HepG2 (cell line): ENCODE measurements around the gene CCT7. TPM values are rescaled to one million over a fixed set of nuclear protein-coding genes. Genes with fewer than 3 reads are reported as not detected.

Source experiments
- CC2D1A ChIP-seq: sonication (generic); formaldehyde crosslinking; IDR thresholded peaks from 2 replicates; pipeline ENCODE4 v1.8.1; 2023; ENCODE audit warnings: mild to moderate bottlenecking, missing genetic modification reagents
- GFI1 ChIP-seq: sonication (generic); formaldehyde crosslinking; IDR thresholded peaks from 2 replicates; pipeline ENCODE4 v1.5.0; 2020; ENCODE audit warnings: missing genetic modification reagents, mild to moderate bottlenecking, borderline replicate concordance
- GLI4 ChIP-seq: sonication (generic); formaldehyde crosslinking; IDR thresholded peaks from 2 replicates; pipeline ENCODE4 v1.5.1; 2020; ENCODE audit warnings: missing genetic modification reagents, mild to moderate bottlenecking, moderate library complexity, borderline replicate concordance
- KMT2A ChIP-seq: sonication (generic); formaldehyde crosslinking; IDR thresholded peaks from 2 replicates; pipeline ENCODE4 v1.4.0; 2020; ENCODE audit warnings: missing genetic modification reagents
- MTF1 ChIP-seq: sonication (generic); formaldehyde crosslinking; IDR thresholded peaks from 2 replicates; pipeline ENCODE4 v1.5.0; 2020; ENCODE audit warnings: missing genetic modification reagents
- MXI1 ChIP-seq: IDR thresholded peaks from 3 replicates; pipeline ENCODE4 v1.6.1; 2012; ENCODE audit warnings: low read depth, low read length, inconsistent platforms, borderline replicate concordance
- NFIB ChIP-seq: sonication (generic); formaldehyde crosslinking; IDR thresholded peaks from 2 replicates; pipeline ENCODE4 v1.9.0; 2021; ENCODE audit warnings: missing genetic modification reagents, mild to moderate bottlenecking, borderline replicate concordance
- NR2F2 ChIP-seq: IDR thresholded peaks from 2 replicates; pipeline ENCODE4 v1.6.1; 2012; ENCODE audit warnings: low read depth, inconsistent platforms, borderline replicate concordance
- NR2F6 ChIP-seq, 2 experiments: IDR thresholded peaks; 2 replicates each; pipeline ENCODE4 v1.6.1; 2016; ENCODE audit warnings: antibody characterized with exemption in 1 of 2, mild to moderate bottlenecking in 1 of 2
- SETDB1 ChIP-seq: sonication (generic); formaldehyde crosslinking; IDR thresholded peaks from 2 replicates; pipeline ENCODE4 v1.5.1; 2020; ENCODE audit warnings: missing genetic modification reagents, mild to moderate bottlenecking, borderline replicate concordance
- SIN3B ChIP-seq: fragments of 150-350 bp; IDR thresholded peaks from 2 replicates; pipeline ENCODE4 v1.6.1; 2014; ENCODE audit warnings: low read length
- TAF15 ChIP-seq: fragments of 200-400 bp; formaldehyde crosslinking; IDR thresholded peaks from one replicate; pipeline ENCODE4 v1.6.1; 2018; ENCODE audit warnings: mild to moderate bottlenecking, low read depth, low read length; ENCODE audit not compliant: poor library complexity, severe bottlenecking
- TFDP2 ChIP-seq: sonication (generic); formaldehyde crosslinking; IDR thresholded peaks from 2 replicates; pipeline ENCODE4 v1.4.0; 2020; ENCODE audit warnings: missing genetic modification reagents
- TRIM24 ChIP-seq: sonication (generic); formaldehyde crosslinking; IDR thresholded peaks from 2 replicates; pipeline ENCODE4 v1.8.0; 2022; ENCODE audit warnings: mild to moderate bottlenecking, missing genetic modification reagents
- ZBTB2 ChIP-seq: sonication (generic); formaldehyde crosslinking; IDR thresholded peaks from 2 replicates; pipeline ENCODE4 v1.8.0; 2022; ENCODE audit warnings: low read depth, missing genetic modification reagents
- ZFP82 ChIP-seq: sonication (generic); formaldehyde crosslinking; IDR thresholded peaks from 2 replicates; pipeline ENCODE4 v1.5.1; 2020; ENCODE audit warnings: mild to moderate bottlenecking, missing genetic modification reagents, borderline replicate concordance
- ZIK1 ChIP-seq: sonication (generic); formaldehyde crosslinking; IDR thresholded peaks from 2 replicates; pipeline ENCODE4 v1.5.0; 2020; ENCODE audit warnings: mild to moderate bottlenecking, low read depth, missing genetic modification reagents, borderline replicate concordance
- ZNF160 ChIP-seq: sonication (generic); formaldehyde crosslinking; IDR thresholded peaks from 2 replicates; pipeline ENCODE4 v1.8.0; 2022; ENCODE audit warnings: mild to moderate bottlenecking, inconsistent platforms, missing genetic modification reagents
- ZNF180 ChIP-seq: sonication (generic); formaldehyde crosslinking; IDR thresholded peaks from 2 replicates; pipeline ENCODE4 v1.4.0; 2020; ENCODE audit warnings: low read depth, missing genetic modification reagents, borderline replicate concordance
- ZNF589 ChIP-seq: sonication (generic); formaldehyde crosslinking; conservative IDR thresholded peaks from 2 replicates; pipeline ENCODE4 v1.8.0; 2022; ENCODE audit warnings: mild to moderate bottlenecking, moderate library complexity, missing genetic modification reagents
- ZNF598 ChIP-seq: sonication (generic); formaldehyde crosslinking; IDR thresholded peaks from 2 replicates; pipeline ENCODE4 v1.5.1; 2020; ENCODE audit warnings: mild to moderate bottlenecking, missing genetic modification reagents, borderline replicate concordance
- ZNF678 ChIP-seq: sonication (generic); formaldehyde crosslinking; IDR thresholded peaks from 2 replicates; pipeline ENCODE4 v1.4.0; 2020; ENCODE audit warnings: mild to moderate bottlenecking, missing genetic modification reagents
- ZNF713 ChIP-seq: sonication (generic); formaldehyde crosslinking; IDR thresholded peaks from 2 replicates; pipeline ENCODE4 v1.4.0; 2020; ENCODE audit warnings: mild to moderate bottlenecking, missing genetic modification reagents
- ZNF724P ChIP-seq: sonication (generic); formaldehyde crosslinking; IDR thresholded peaks from 2 replicates; pipeline ENCODE4 v1.8.0; 2022; ENCODE audit warnings: missing genetic modification reagents, borderline replicate concordance
- ZNF746 ChIP-seq: sonication (generic); formaldehyde crosslinking; IDR thresholded peaks from 2 replicates; pipeline ENCODE4 v1.8.0; 2022; ENCODE audit warnings: mild to moderate bottlenecking, missing genetic modification reagents
- ZNF75D ChIP-seq: sonication (generic); formaldehyde crosslinking; IDR thresholded peaks from 2 replicates; pipeline ENCODE4 v1.8.1; 2023; ENCODE audit warnings: missing genetic modification reagents, mild to moderate bottlenecking, borderline replicate concordance
- ZNF879 ChIP-seq: sonication (generic); formaldehyde crosslinking; IDR thresholded peaks from 2 replicates; pipeline ENCODE4 v1.8.1; 2023; ENCODE audit warnings: missing genetic modification reagents
- polyA plus RNA-seq, 8 experiments: library from polyadenylated mRNA; depleted of rRNA in 3 of 8; stranded (reverse) in 7 of 8; unstranded in 1 of 8; fragments of >200 nt; fragmentation: Illumina TruSeq in 4 of 8; extraction: Trizol in 4 of 8; gene quantifications; 2 replicates each; pipeline versions ENCODE4 v1.2.1 to v1.2.3, GENCODE V29; 2011 to 2016; ENCODE audit warnings: low read depth in 4 of 8, missing spikeins in 1 of 8, mixed read lengths in 1 of 8; ENCODE audit not compliant: insufficient read depth in 1 of 8
- total RNA-seq, 5 experiments: library from RNA; depleted of rRNA; stranded (reverse); fragments of >200 nt; fragmentation: Illumina TruSeq; extraction: Trizol; gene quantifications; 2 replicates each; pipeline ENCODE4 v1.2.3, GENCODE V29; 2016; ENCODE audit warnings: low read depth in 1 of 5

CCT7 gene
- total and polyA plus RNA-seq, 2 of the 13 experiments (the other 11 are each of a cell fraction or from before 2014, with no cell fraction given) = 347 to 517 TPM

- TF ChIP-seq ZNF713 (CRISPR knock-in tag) = 0 out of 2 replicates have a peak, but pooled peaks have one; percentile 44
- no peak for TF ChIP-seq ZNF180
- no peak for TF ChIP-seq TFDP2
- 0 out of 2 replicates have a peak, but pooled peaks have one; percentile 17 for TF ChIP-seq TRIM24
- peak; percentile 82; the same call in 1 of the 2 replicates for TF ChIP-seq ZFP82 (CRISPR knock-in tag)
- TF ChIP-seq MTF1 (CRISPR knock-in tag) = no peak
- peak; percentile 33; the same call in 1 of the 2 replicates for TF ChIP-seq NR2F2
- TF ChIP-seq ZNF160 (CRISPR knock-in tag) = 0 out of 2 replicates have a peak, but pooled peaks have one; percentile 34
- TF ChIP-seq ZIK1 = peak; percentile 36; the same call in 1 of the 2 replicates
- no peak for TF ChIP-seq SIN3B
- no peak for TF ChIP-seq CC2D1A (CRISPR knock-in tag)
- TF ChIP-seq GFI1 = peak; percentile 56; the same call in 1 of the 2 replicates
- TF ChIP-seq ZNF724P (CRISPR knock-in tag) = 0 out of 2 replicates have a peak, but pooled peaks have one; percentile 29
- 0 out of 3 replicates have a peak, but pooled peaks have one; percentile 16 for TF ChIP-seq MXI1
- no peak for TF ChIP-seq SETDB1 (CRISPR knock-in tag)
- peak; percentile 27; the same call in 1 of the 2 replicates for TF ChIP-seq ZBTB2 (CRISPR knock-in tag)
- 0 out of 2 replicates have a peak, but pooled peaks have one; percentile 21 for TF ChIP-seq ZNF746 (CRISPR knock-in tag)
- TF ChIP-seq KMT2A (CRISPR knock-in tag) = peak; percentile 42; the same call in 1 of the 2 replicates
- 0 out of 2 replicates have a peak, but pooled peaks have one; percentile 80 for TF ChIP-seq ZNF678 (CRISPR knock-in tag)
- 0 out of 2 replicates have a peak, but pooled peaks have one; percentile 8 for TF ChIP-seq ZNF598 (CRISPR knock-in tag)
- TF ChIP-seq ZNF589 (CRISPR knock-in tag) = peak; percentile 70; the same call in 1 of the 2 replicates
- TF ChIP-seq NFIB = peak; percentile 10; the same call in 1 of the 2 replicates
- TF ChIP-seq GLI4 = 0 out of 2 replicates have a peak, but pooled peaks have one; percentile 16
- peak; percentile 22 for TF ChIP-seq TAF15
- no peak for TF ChIP-seq ZNF75D (CRISPR knock-in tag)
- TF ChIP-seq NR2F6 (IDR thresholded peaks at IDR 0.05) = peak; percentile 57; the same call in 1 of the 2 replicates
- TF ChIP-seq NR2F6 (CRISPR knock-in tag; IDR thresholded peaks at IDR 0.05) = peak; percentile 82
- TF ChIP-seq ZNF879 (CRISPR knock-in tag) = no peak
Observed at GRCh38 chr2:73284296-73285158, 50.4 kb downstream of the CCT7 start, which contains the start of gene FBXO41 (continued).
